Mammary epithelial cell (primary cell): ENCODE results near the gene FCRL2.

Experiments
- EZH2 ChIP-seq: IDR thresholded peaks from 2 replicates; pipeline ENCODE4 v1.6.1; 2012; ENCODE audit warnings: low read length, inconsistent platforms, borderline replicate concordance
- TF ChIP-seq, protein P1 (sequence below), 2 donors: IDR thresholded peaks in 1 of 2; conservative IDR thresholded peaks in 1 of 2; 2 replicates each; pipeline ENCODE4 v1.5.1; 2011 to 2012; ENCODE audit warnings: inconsistent platforms in 2 of 2, low read length in 2 of 2, mild to moderate bottlenecking in 2 of 2, control low read depth in 1 of 2, low read depth in 1 of 2; ENCODE audit not compliant: insufficient read depth in 1 of 2; ENCODE audit errors: extremely low read depth in 1 of 2

DNA sequence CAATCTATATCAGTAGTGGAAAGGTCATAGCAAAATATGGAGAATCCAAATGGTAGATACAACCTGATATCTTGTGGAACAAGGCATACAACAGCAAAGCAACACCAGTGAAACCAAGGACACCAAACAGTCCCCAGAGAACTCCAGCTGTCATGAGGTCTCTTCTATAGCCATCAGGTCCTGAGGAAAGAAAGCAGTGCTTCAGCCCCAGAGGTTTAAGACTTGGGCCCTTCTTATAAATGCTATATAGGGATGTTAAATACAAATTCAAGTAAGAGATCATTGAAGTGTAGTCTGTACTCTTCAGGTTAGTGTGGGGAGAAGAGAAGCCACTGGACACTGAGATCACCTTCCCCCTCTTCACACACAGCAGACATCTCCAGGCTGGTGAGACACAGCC, 10.1 kb downstream of the FCRL2 start:
- TF ChIP-seq, protein P1, sequence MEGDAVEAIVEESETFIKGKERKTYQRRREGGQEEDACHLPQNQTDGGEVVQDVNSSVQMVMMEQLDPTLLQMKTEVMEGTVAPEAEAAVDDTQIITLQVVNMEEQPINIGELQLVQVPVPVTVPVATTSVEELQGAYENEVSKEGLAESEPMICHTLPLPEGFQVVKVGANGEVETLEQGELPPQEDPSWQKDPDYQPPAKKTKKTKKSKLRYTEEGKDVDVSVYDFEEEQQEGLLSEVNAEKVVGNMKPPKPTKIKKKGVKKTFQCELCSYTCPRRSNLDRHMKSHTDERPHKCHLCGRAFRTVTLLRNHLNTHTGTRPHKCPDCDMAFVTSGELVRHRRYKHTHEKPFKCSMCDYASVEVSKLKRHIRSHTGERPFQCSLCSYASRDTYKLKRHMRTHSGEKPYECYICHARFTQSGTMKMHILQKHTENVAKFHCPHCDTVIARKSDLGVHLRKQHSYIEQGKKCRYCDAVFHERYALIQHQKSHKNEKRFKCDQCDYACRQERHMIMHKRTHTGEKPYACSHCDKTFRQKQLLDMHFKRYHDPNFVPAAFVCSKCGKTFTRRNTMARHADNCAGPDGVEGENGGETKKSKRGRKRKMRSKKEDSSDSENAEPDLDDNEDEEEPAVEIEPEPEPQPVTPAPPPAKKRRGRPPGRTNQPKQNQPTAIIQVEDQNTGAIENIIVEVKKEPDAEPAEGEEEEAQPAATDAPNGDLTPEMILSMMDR (conservative IDR thresholded peaks at IDR 0.05 in 1 of 2, IDR thresholded peaks at IDR 0.05 in 1 of 2; ENCODE audit: extremely low read depth in 1 of 2, insufficient read depth in 1 of 2, low read depth in 1 of 2, low read length in 2 of 2): no peak
- no peak for TF ChIP-seq EZH2
